K562 (cell line): ENCODE results near the gene CIB2. TPM values are rescaled to one million over a fixed set of nuclear protein-coding genes. Genes with fewer than 3 reads are reported as not detected.

Source experiments
- ATAC-seq: fragments of 200-7000 bp; cut with Tn5 transposase; 3 replicates; pipeline ENCODE4 v1.9.1; 2020; ENCODE audit warnings: moderate library complexity
- BruUV-seq: library from RNA; stranded (reverse); fragments of 400-500 nt; replicated peaks from 2 replicates; lab custom pipeline; 2021; lab: Mats Ljungman, UMichigan
- CTCF ChIA-PET: fragments of 300-600 bp; formaldehyde crosslinking; extraction: SDS; loops from one replicate; lab custom pipeline; 2021; ENCODE audit warnings: low intra/inter-chr PET ratio; lab: Yijun Ruan, JAX
- POLR2A ChIA-PET: fragments of 300-600, 350-650 bp; sonication (Branson Sonifier 250); formaldehyde crosslinking; extraction: SDS; loops from one replicate; lab custom pipeline; 2021; ENCODE audit warnings: antibody characterized with exemption, inconsistent platforms; lab: Yijun Ruan, JAX
- DNase-seq, 4 experiments: peaks; one replicate each; pipeline versions ENCODE4 v3.0.0 to v3.0.0-alpha.2; 2011 to 2018; ENCODE audit warnings: low spot score in 3 of 4, mixed read lengths in 3 of 4; ENCODE audit errors: extremely low read depth in 1 of 4
- FAIRE-seq: peaks from 2 replicates; lab custom pipeline; 2011; peaks lifted over from hg19 to GRCh38; lab: Jason Lieb, UNC
- H2AFZ ChIP-seq: 2 replicates; pipeline ENCODE4 v1.6.0; 2011; ENCODE audit warnings: low read depth, low read length, control low read depth, inconsistent platforms
- H3K27ac ChIP-seq: fragments of 200-600 bp; 3 replicates; pipeline ENCODE4 v1.8.0; 2011; ENCODE audit warnings: low read depth, mild to moderate bottlenecking, control low read depth, inconsistent platforms, low read length, moderate library complexity, mixed read lengths; ENCODE audit errors: extremely low read depth
- H3K27me3 ChIP-seq, 2 experiments: fragments of 300-600 bp in 1 of 2; 2 replicates in 1 of 2; 3 replicates in 1 of 2; pipeline versions ENCODE4 v1.6.0 to v1.8.0; 2011; ENCODE audit warnings: inconsistent platforms in 2 of 2, low read length in 2 of 2, mild to moderate bottlenecking in 1 of 2, mixed read lengths in 1 of 2, moderate library complexity in 1 of 2; ENCODE audit not compliant: control insufficient read depth in 2 of 2, insufficient read depth in 2 of 2
- H3K36me3 ChIP-seq: fragments of 300-600 bp; 3 replicates; pipeline ENCODE4 v1.8.0; 2011; ENCODE audit warnings: mild to moderate bottlenecking, low read length, inconsistent platforms; ENCODE audit not compliant: control insufficient read depth, insufficient read depth
- H3K4me1 ChIP-seq, 2 experiments: fragments of 200-600 bp in 1 of 2; replicated peaks in 1 of 2; 2 replicates in 1 of 2; 3 replicates in 1 of 2; pipeline versions ENCODE4 v1.5.1 to v1.8.0; 2011; ENCODE audit warnings: inconsistent platforms in 2 of 2, low read length in 2 of 2, mild to moderate bottlenecking in 1 of 2, mixed read lengths in 1 of 2, moderate library complexity in 1 of 2; ENCODE audit not compliant: control insufficient read depth in 2 of 2, insufficient read depth in 2 of 2
- H3K4me2 ChIP-seq: 2 replicates; pipeline ENCODE4 v1.6.1; 2011; ENCODE audit warnings: low read length, control low read depth, inconsistent platforms, mixed read lengths; ENCODE audit not compliant: insufficient read depth
- H3K4me3 ChIP-seq: fragments of 200-600 bp; sonication (generic), shearing (Covaris generic); 2 replicates; pipeline ENCODE4 v1.5.1; 2016; ENCODE audit warnings: control low read depth, inconsistent platforms
- H3K79me2 ChIP-seq: fragments of 200-600 bp; 3 replicates; pipeline ENCODE4 v1.8.0; 2011; ENCODE audit warnings: low read length, inconsistent platforms; ENCODE audit not compliant: control insufficient read depth, insufficient read depth
- H3K9ac ChIP-seq, 2 experiments: 2 replicates each; pipeline versions ENCODE4 v1.6.0 to v1.6.1; 2011; ENCODE audit warnings: low read depth in 2 of 2, low read length in 2 of 2, control low read depth in 1 of 2, inconsistent platforms in 1 of 2, mild to moderate bottlenecking in 1 of 2, mixed read lengths in 1 of 2; ENCODE audit not compliant: insufficient read depth in 1 of 2
- H3K9me1 ChIP-seq: one replicate; pipeline ENCODE4 v1.6.0; 2011; ENCODE audit warnings: inconsistent platforms, mild to moderate bottlenecking, low read length, moderate library complexity; ENCODE audit not compliant: control insufficient read depth, insufficient read depth
- H3K9me3 ChIP-seq: replicated peaks from 2 replicates; pipeline ENCODE4 v1.5.1; 2011; ENCODE audit warnings: low read depth, low read length, inconsistent platforms; ENCODE audit not compliant: control insufficient read depth, insufficient read depth
- H4K20me1 ChIP-seq: replicated peaks from 2 replicates; pipeline ENCODE4 v1.6.1; 2011; ENCODE audit warnings: low read length, inconsistent platforms, mixed read lengths; ENCODE audit not compliant: control insufficient read depth, insufficient read depth
- CTBP1 ChIP-seq: fragments of 450-650 bp; IDR thresholded peaks from 2 replicates; pipeline ENCODE4 v1.6.1; 2016; ENCODE audit warnings: borderline replicate concordance
- FOXA3 ChIP-seq, 2 experiments: fragments of 450-650 bp in 1 of 2; sonication (generic) in 1 of 2; formaldehyde crosslinking; IDR thresholded peaks in 1 of 2; conservative IDR thresholded peaks in 1 of 2; 2 replicates each; pipeline versions ENCODE4 v1.4.0 to v1.8.0; 2020 to 2022; ENCODE audit warnings: mild to moderate bottlenecking in 2 of 2, missing genetic modification reagents in 1 of 2
- PHTF2 ChIP-seq: fragments of 250-450 bp; sonication (Bioruptor Pico); IDR thresholded peaks from 2 replicates; pipeline ENCODE4 v1.5.0; 2021; ENCODE audit warnings: mild to moderate bottlenecking
- SAP30 ChIP-seq: fragments of 200-600 bp; sonication (generic); IDR thresholded peaks from 2 replicates; pipeline ENCODE4 v1.6.1; 2012; ENCODE audit warnings: borderline replicate concordance, low read depth, mild to moderate bottlenecking, moderate library complexity, low read length, control low read depth, inconsistent platforms; ENCODE audit not compliant: insufficient read depth, poor library complexity, severe bottlenecking
- SIRT6 ChIP-seq: IDR thresholded peaks from one replicate; pipeline ENCODE4 v1.6.1; 2012; ENCODE audit warnings: low read depth, mild to moderate bottlenecking, control low read depth, inconsistent platforms, low read length, moderate library complexity
- ZNF212 ChIP-seq: fragments of 450-650 bp; formaldehyde crosslinking; IDR thresholded peaks from 2 replicates; pipeline ENCODE4 v1.4.0; 2020; ENCODE audit warnings: mild to moderate bottlenecking
- ZNF316 ChIP-seq: fragments of 450-650 bp; IDR thresholded peaks from 2 replicates; pipeline ENCODE4 v1.6.1; 2016
- ZNF431 ChIP-seq: sonication (generic); formaldehyde crosslinking; IDR thresholded peaks from 2 replicates; pipeline ENCODE4 v1.8.0; 2022; ENCODE audit warnings: mild to moderate bottlenecking, missing genetic modification reagents
- ZNF75A ChIP-seq: fragments of 450-650 bp; formaldehyde crosslinking; IDR thresholded peaks from 2 replicates; pipeline ENCODE4 v1.4.0; 2020; ENCODE audit warnings: mild to moderate bottlenecking
- WGBS: fragments of 100-300 bp; shearing (Covaris generic); methylation state at CpG from one replicate; pipeline ENCODE4 v1.1.6; 2016; ENCODE audit warnings: low coverage, mixed read lengths; ENCODE audit not compliant: insufficient coverage; ENCODE audit errors: missing lambda C conversion rate; 5-methylcytosine and 5-hydroxymethylcytosine counted together
- in situ Hi-C: fragments of 300-500 bp; cut with MboI; formaldehyde crosslinking; loops from 4 replicates; pipeline ENCODE4 v1.15.0; 2018; ENCODE audit warnings: inconsistent platforms, mixed read lengths
- intact Hi-C: fragments of 100-400 bp; cut with micrococcal nuclease; formaldehyde crosslinking; loops from 2 replicates; pipeline ENCODE4 v1.14.2; 2022
- polyA plus RNA-seq, 8 experiments: library from polyadenylated mRNA; depleted of rRNA in 4 of 8; stranded (reverse) in 5 of 8; unstranded in 3 of 8; fragments of >200 nt; fragmentation: Nextera tagmentation in 2 of 8; fragmentation: Illumina TruSeq in 1 of 8; extraction: Ambion mirVana in 2 of 8; extraction: Trizol in 1 of 8; gene quantifications; 2 replicates each; pipeline versions ENCODE4 v1.2.1 to v1.2.3, GENCODE V29; 2011 to 2014; ENCODE audit warnings: inconsistent platforms in 1 of 8, missing spikeins in 1 of 8
- total RNA-seq, 7 experiments: library from RNA; depleted of rRNA in 6 of 7; stranded (reverse); fragments of >200 nt in 6 of 7; fragmentation: Illumina TruSeq in 2 of 7; extraction: Trizol in 2 of 7; gene quantifications; 2 replicates each; pipeline versions ENCODE4 v1.2.1 to v1.2.3, GENCODE V29; 2011 to 2021; ENCODE audit warnings: low replicate concordance in 1 of 7
- TF ChIP-seq, protein P1 (sequence below): sonication (generic); formaldehyde crosslinking; IDR thresholded peaks from 2 replicates; pipeline ENCODE4 v1.8.0; 2022; ENCODE audit warnings: missing genetic modification reagents, mild to moderate bottlenecking, borderline replicate concordance
- TF ChIP-seq, protein P2 (sequence below): sonication (generic); formaldehyde crosslinking; IDR thresholded peaks from 2 replicates; pipeline ENCODE4 v1.8.0; 2022; ENCODE audit warnings: missing genetic modification reagents, mild to moderate bottlenecking, moderate library complexity, borderline replicate concordance

CIB2 gene
- total and polyA plus RNA-seq, 9 of the 15 experiments (the other 6 are each of a cell fraction or from before 2014, with no cell fraction given) = 1.5 to 37.4 (median 19.4) TPM

DNA sequence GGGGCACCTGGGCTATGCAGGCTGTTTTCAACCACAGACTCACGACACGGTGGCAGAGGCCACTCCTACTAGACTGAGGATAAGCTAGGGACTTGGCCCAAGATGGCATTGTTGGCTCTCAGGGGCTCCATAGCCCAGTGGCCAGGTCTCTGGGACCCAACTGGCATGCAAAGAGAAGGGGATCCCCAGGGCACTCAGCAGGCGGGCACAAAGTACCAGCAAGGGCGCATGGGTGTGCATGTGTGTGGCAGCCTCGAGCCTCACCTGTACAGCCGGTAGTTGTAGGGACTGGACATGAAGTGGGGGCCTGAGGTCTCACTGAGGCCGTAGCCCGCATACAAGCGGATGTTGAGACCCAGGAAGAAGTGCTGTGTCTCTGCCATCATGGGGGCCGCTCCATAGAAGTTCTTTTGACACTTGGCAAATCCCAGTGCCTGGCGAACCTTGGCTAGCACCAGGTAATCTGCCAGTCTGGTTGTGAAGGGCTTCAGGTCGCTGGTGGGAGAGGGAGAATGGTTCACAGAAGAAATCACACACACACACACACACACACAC, 48.1 kb upstream of the CIB2 start:
- Histone ChIP-seq H3K4me1 (peaks cover 0 to 20% of the 10 kb centered on the region in 2 experiments; a peak in 2 of 5 replicates), H3K36me3 (no peaks in the 10 kb centered on the region), H3K9me1 (no peaks in the 10 kb centered on the region), H3K4me3 (no peak overlapping the region), H3K79me2 (no peaks in the 10 kb centered on the region), H3K9ac (no peak overlapping the region), H4K20me1 (0 out of 2 replicates have a peak, but pooled peaks cover 4% of the 10 kb centered on the region), H3K4me2 (no peak overlapping the region), H3K9me3 (no peaks in the 10 kb centered on the region), H2AFZ (no peak overlapping the region), H3K27me3 (peaks cover 4 to 11% of the 10 kb centered on the region in 2 experiments; a peak in 3 of 5 replicates), H3K27ac (no peak overlapping the region)
- in situ Hi-C loops = no loop called here
- BruUV-seq = no TSS peak
- TF ChIP-seq SIRT6 (no peak), ZNF316 (no peak), FOXA3 (CRISPR knock-in tag; conservative IDR thresholded peaks at IDR 0.05 in 1 of 2, IDR thresholded peaks at IDR 0.05 in 1 of 2) (no peak), ZNF75A (CRISPR knock-in tag) (no peak), CTBP1 (no peak), ZNF212 (CRISPR knock-in tag) (no peak), PHTF2 (CRISPR knock-in tag) (no peak), SAP30 (no peak), ZNF431 (CRISPR knock-in tag) (no peak)
- TF ChIP-seq, protein P1, sequence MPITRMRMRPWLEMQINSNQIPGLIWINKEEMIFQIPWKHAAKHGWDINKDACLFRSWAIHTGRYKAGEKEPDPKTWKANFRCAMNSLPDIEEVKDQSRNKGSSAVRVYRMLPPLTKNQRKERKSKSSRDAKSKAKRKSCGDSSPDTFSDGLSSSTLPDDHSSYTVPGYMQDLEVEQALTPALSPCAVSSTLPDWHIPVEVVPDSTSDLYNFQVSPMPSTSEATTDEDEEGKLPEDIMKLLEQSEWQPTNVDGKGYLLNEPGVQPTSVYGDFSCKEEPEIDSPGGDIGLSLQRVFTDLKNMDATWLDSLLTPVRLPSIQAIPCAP = no peak
- TF ChIP-seq, protein P2, sequence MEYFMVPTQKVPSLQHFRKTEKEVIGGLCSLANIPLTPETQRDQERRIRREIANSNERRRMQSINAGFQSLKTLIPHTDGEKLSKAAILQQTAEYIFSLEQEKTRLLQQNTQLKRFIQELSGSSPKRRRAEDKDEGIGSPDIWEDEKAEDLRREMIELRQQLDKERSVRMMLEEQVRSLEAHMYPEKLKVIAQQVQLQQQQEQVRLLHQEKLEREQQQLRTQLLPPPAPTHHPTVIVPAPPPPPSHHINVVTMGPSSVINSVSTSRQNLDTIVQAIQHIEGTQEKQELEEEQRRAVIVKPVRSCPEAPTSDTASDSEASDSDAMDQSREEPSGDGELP (CRISPR knock-in tag) = no peak
- intact Hi-C loops = no loop called here
- ChIA-PET POLR2A (interaction anchor here (0.9 kb wide), 1 partner anchor 75 kb away, joined by 3 read pairs; no protein-coding TSS in a partner anchor), CTCF (no interaction called here)
- FAIRE-seq = no peak
- 5% methylated on average over 12 of the region's 12 CpGs for WGBS
- DNase-seq = no peak
- ATAC-seq = no peak
